HCEC 1CT (cell line): ENCODE measurements around the gene PKD2.

Experiments used
- DNase-seq: peaks from one replicate; pipeline ENCODE4 v3.0.0-alpha.2; 2017

Gene PKD2

GRCh38 chr4:88007304-88008121 is at the start of gene PKD2:
PKD2 (plus strand) TSS chr4:88007635; CDS start chr4:88007734, 99 bp downstream.
- DNase-seq = peak; percentile 61

DNA sequence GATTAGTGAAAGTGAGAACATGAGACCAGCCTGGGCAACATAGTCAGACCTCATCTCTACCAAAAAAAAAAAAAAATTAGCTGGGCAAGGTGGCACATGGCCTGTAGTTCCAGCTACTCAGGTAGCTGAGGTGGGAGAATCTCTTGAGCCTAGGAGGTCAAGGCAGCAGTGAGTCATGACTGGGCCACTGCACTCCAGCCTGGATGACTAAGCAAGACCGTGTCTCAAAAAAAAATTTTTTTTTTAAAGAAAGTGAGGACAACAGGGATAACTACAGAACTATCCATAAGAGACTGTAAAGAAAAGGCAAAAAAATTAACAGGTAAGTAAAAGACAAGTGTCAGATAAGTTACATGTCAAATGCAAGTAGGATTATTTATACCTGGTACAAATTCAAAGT is 45.4 kb upstream of the PKD2 start:
- DNase-seq = peak; percentile 25

- DNase-seq = no peak
These were observed 44.9 kb upstream of the PKD2 start for GRCh38 chr4:87962398-87963146.

DNA sequence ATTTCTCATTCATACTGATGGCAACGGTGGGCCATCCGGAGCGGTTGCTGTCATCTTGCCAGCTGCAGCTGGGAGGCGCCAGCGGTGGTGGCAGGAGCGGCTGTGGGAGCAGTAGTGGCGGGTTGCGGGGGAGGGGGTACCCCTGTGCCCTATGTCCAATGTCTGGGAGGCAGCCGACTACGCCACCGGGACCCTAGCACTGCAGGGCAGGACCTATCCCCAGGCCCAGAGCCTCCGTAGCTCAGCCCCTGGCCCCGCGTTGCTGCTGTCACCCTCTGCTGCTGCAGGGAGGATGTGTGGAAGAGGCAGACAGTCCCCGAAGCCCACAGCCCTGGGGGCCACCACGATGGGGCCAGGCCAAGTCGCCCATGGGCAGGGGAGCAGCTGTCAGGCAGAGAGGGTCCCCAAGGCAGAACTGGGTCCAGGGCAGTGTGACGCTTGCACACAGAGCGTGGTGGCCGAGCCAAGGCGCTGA is 41.9 kb upstream of the PKD2 start:
- no peak for DNase-seq

DNA sequence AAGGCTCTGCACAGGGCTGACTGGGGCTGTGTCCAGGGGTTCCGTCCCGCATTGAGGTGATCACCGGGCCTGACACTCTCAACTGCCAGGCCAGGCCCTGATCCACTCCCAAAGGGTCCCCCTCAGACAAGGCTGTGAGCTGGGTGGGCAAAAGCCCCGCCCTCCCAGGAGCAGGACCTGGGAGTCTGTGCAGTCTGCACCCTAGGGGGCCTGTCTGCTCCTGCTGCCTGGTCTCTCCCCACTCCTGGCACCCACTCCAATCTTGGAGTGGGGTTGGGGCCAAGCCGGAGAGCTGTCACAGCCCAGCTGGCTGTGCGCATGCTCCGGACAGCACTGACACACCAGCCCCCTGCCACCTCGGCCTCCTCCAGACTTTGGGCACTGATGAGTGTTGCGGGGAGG is 41.3 kb upstream of the PKD2 start:
- no peak for DNase-seq

GRCh38 chr4:87967193-87967592 is 40.2 kb upstream of the PKD2 start:
- DNase-seq = no peak

DNA sequence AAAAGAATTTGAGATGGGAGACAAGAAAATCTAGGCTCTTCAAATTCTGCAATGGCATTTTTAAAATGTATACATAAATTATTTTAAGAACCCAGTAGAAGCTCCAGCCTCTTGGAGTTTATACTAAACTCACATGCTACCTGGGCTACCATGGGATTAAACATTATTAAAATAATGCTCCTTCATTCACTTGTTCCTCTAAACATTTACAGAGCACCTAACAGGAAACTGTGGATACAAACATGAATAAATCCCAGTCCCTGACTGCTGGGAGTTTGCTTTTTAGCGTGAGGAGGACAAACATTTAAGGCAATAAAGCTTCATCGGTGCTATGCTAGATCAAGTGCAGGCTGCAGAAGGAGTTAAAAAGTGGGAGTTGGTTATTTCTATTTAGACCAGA is 37.3 kb upstream of the PKD2 start:
- DNase-seq = no peak

- no peak for DNase-seq
These were observed 35.6 kb upstream of the PKD2 start for GRCh38 chr4:87971866-87972265.

DNA sequence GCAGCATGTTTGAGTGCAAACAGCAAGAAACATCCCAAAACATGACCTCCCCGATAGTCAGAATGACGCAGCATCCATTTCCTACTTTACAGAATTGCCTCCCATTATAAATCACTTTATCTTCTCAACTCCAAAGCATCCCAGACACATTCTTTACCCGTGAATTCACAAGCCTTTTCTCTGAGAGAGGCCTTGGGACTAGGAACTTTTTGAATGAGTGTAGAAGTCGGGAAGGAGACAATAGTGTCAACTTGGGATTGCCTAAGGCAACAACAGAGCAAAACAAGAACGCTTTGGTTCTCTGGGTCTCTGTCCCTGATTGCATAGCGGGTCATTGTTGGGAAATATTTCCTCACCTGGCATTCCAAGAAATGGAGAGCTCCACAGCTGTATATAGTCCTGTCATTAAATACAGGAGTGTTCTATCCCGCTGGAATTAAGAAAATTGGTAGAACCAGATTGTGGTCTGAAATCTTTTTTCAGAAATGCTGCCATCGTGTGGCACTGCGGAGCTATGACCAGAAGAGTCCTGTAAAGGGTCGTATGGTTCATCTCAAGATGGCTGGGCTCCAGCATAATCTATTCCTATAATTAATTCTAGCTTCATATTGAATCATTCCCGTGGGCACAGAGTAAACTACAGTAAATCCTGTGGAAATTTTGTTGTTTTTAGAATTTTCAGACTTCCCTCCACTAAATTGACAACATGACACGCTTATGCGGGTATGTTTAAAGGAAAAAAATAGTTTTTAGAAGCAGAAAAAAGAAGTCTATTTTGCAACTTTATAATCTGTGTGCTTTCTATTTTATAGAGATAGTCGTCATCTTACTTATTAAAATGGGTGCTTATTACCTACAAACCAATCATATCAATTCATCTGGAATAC is 33.9 kb upstream of the PKD2 start:
- DNase-seq = peak; percentile 36

DNA sequence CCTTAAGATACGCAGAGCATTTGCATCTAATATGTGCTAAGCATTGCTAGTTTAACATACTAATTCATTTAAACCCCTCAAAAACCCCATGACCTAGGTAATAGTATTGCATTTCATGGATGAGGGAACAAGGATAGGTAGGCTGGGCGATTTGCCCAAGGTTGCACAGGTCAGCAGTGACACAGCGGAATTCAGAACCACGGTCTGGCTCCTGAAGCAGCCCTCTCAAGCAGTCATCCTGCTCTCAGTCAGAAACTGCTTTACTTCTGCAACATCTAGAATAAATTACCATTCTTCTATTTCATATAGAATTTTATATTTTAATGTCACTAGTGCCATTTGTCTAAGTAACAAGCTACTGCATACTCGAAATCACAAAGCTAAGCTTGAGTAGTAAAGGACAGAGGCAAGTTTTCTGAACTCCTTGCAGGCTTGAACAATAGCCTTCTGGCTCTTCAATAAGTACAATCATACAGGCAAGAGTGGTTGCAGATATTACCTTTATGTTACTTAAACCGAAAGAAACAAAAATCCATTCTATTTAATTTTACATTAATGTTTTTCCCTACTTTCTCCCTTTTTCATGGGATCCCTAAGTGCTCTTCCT is 32.5 kb upstream of the PKD2 start:
- DNase-seq = no peak

GRCh38 chr4:87975466-87975865 is 32.0 kb upstream of the PKD2 start, which contains the start of gene SPP1:
SPP1 (plus strand) TSS chr4:87975714; CDS start chr4:87976896, 1,182 bp downstream.
- no peak for DNase-seq

DNA sequence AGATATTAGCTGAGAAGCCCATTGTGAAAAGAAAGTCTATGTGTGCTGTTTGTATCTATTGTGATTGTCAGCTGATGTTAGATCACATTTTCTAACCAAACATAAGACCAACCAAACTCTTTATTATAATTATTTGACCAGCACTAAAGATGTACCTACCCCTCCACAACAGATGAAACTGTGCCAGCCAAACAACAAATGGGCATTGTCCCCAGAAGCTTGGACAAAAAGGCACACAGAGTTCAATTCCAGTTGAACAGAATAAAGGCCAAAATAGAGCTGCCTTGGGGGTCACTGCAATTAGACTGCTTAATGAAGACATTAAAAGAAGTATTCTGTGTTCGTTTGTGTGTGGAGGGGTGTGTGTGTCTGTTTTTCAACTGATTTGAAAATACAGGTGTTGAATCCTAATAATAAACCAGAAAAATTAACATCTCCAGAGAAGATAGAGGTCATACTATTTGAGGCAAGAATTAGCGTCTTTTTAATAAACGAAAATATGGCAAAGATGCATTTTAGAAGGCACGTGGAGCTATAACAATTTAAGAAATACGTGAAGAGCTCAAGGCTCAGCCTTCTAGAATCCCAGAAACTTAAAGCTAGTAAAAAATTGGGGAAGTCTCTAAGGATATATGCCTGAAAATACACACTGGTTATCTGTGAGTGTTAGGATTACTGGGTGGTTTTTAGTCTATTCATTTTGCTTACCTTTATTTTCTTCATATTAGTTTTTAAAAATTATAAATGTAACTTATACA is 29.7 kb upstream of the PKD2 start:
- DNase-seq = no peak

DNA sequence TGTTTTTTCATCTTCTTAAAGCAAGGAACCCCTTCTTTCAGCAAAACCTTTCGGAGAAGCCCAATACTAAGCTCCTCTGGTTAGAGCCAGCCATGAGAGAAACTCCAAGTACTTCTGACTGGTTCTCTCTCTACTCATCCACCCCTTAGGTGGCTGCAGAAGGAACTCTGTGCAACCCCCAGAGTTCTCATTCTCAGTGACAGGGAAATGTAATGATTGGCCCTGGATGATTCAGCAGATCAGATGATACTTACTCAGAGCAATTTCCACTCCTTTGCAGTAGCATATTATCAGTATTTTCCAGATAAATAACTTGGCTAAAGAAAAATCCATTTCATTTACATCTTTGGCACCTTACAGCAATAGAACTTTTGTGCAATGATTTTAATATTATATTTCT is 28.8 kb upstream of the PKD2 start:
- peak; percentile 48 for DNase-seq

GRCh38 chr4:87979810-87980209 is 27.6 kb upstream of the PKD2 start:
- no peak for DNase-seq

- DNase-seq = no peak
These were observed 25.9 kb upstream of the PKD2 start for GRCh38 chr4:87981486-87981885.

- DNase-seq = no peak
These were observed 25.4 kb upstream of the PKD2 start for GRCh38 chr4:87982036-87982435.

- DNase-seq = peak; percentile 1
These were observed 24.9 kb upstream of the PKD2 start for GRCh38 chr4:87982446-87983010.

DNA sequence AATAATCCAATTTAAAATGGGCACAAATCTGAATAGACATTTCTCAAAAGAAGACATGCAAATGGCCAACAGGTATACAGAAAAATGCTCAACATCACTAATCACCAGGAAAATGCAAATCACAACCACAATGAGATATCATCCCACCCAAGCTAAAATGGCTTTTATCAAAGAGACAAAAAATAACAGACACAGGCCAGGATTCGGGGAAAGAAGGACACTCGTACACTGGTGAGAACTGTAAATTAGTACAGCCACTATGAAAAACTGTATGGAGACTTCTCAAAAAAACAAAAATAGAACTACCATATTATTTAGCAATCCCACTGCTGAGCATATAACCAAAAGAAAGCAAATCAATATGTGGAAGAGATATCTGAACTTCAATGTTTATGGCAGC is 23.4 kb upstream of the PKD2 start:
- no peak for DNase-seq

- peak; percentile 34 for DNase-seq
These were observed 22.1 kb upstream of the PKD2 start for GRCh38 chr4:87985097-87985886.

DNA sequence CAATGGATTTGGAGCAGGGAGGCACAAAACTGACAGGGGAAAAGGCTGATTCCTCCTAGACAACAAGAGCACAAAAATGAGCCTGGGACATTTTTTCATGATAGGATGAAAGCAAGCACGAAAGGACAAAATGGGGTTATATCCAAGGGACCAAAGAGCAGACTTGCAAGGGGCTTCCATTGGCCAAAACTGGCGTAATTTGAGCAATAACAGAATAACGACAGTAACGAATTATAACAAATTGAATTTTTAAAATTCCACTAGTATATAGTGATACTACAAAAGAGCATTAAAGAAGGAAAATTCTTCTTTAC is 21.6 kb upstream of the PKD2 start:
- DNase-seq = no peak

DNA sequence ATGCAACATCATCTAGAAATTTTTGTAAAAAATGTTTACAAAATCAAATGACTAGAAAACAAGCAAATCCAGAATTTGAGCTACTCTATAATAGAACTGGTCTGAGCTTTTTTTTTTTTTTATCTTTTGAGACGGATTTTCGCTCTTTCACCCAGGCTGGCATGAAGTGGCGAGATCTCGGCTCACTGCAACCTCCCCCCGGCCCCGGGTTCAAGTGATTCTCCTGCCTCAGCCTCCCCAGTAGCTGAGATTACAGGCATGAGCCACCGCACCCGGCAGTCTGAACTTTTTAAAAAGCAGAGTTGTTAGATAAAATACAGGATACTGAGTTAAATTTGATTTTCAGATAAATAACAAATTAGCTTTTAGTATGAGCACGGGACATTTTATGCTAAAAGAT is 20.9 kb upstream of the PKD2 start:
- no peak for DNase-seq
